CD14-positive monocyte (primary cell): ENCODE data around the gene SETD1A. TPM values are rescaled to one million over a fixed set of nuclear protein-coding genes. Genes with fewer than 3 reads are reported as not detected.

ENCODE experiments used
- DNase-seq, 3 donors: peaks; one replicate each; pipeline ENCODE4 v3.0.0-alpha.2; 2011 to 2022
- H2AFZ ChIP-seq: 2 replicates; pipeline ENCODE4 v1.6.0; 2012; ENCODE audit warnings: mild to moderate bottlenecking, low read depth, low read length, inconsistent platforms; ENCODE audit not compliant: insufficient read depth, poor library complexity, severe bottlenecking
- H3K27ac ChIP-seq, 2 donors: 1 replicate in 1 of 2; 2 replicates in 1 of 2; pipeline ENCODE4 v1.5.1; 2012 to 2013; ENCODE audit warnings: low read length in 2 of 2, control low read depth in 1 of 2, inconsistent platforms in 1 of 2, low read depth in 1 of 2, mild to moderate bottlenecking in 1 of 2
- H3K27me3 ChIP-seq, 2 donors: one replicate each; pipeline versions ENCODE4 v1.6.0 to v1.6.1; 2011 to 2013; ENCODE audit warnings: low read length in 2 of 2; ENCODE audit not compliant: control insufficient read depth in 2 of 2, insufficient read depth in 2 of 2
- H3K36me3 ChIP-seq, 2 donors: replicated peaks in 1 of 2; 1 replicate in 1 of 2; 2 replicates in 1 of 2; pipeline versions ENCODE4 v1.5.1 to v1.6.1; 2012 to 2013; ENCODE audit warnings: low read length in 2 of 2, control low read depth in 1 of 2, inconsistent platforms in 1 of 2, mild to moderate bottlenecking in 1 of 2; ENCODE audit not compliant: insufficient read depth in 2 of 2, control insufficient read depth in 1 of 2
- H3K4me1 ChIP-seq, 2 donors: 1 replicate in 1 of 2; 2 replicates in 1 of 2; pipeline versions ENCODE4 v1.5.1 to v1.6.1; 2012 to 2013; ENCODE audit warnings: low read length in 2 of 2, control low read depth in 1 of 2, inconsistent platforms in 1 of 2, mild to moderate bottlenecking in 1 of 2, moderate library complexity in 1 of 2; ENCODE audit not compliant: insufficient read depth in 2 of 2, control insufficient read depth in 1 of 2
- H3K4me2 ChIP-seq: replicated peaks from 2 replicates; pipeline ENCODE3; 2012; ENCODE audit warnings: low read length, moderate library complexity, mild to moderate bottlenecking; ENCODE audit not compliant: poor library complexity, severe bottlenecking; ENCODE audit errors: extremely low read depth
- H3K4me3 ChIP-seq, 3 experiments: fragments of 200-600 bp in 1 of 3; sonication (generic) in 1 of 3; replicated peaks in 1 of 3; 1 replicate in 2 of 3; 2 replicates in 1 of 3; pipeline ENCODE4 v1.5.1; 2011 to 2013; ENCODE audit warnings: low read length in 3 of 3, mild to moderate bottlenecking in 3 of 3, control low read depth in 2 of 3, low read depth in 2 of 3, inconsistent platforms in 1 of 3, moderate library complexity in 1 of 3
- H3K79me2 ChIP-seq: 2 replicates; pipeline ENCODE4 v1.6.0; 2012; ENCODE audit warnings: mild to moderate bottlenecking, control low read depth, inconsistent platforms, low read length, moderate library complexity; ENCODE audit not compliant: insufficient read depth
- H3K9ac ChIP-seq: 2 replicates; pipeline ENCODE4 v1.6.0; 2017; ENCODE audit warnings: low read length, mild to moderate bottlenecking; ENCODE audit not compliant: insufficient read depth, poor library complexity, severe bottlenecking
- H3K9me3 ChIP-seq, 2 donors: replicated peaks in 1 of 2; 1 replicate in 1 of 2; 2 replicates in 1 of 2; pipeline versions ENCODE4 v1.5.1 to v1.6.1; 2012 to 2013; ENCODE audit warnings: low read length in 2 of 2, control low read depth in 1 of 2; ENCODE audit not compliant: control insufficient read depth in 1 of 2, insufficient read depth in 1 of 2
- H4K20me1 ChIP-seq: 2 replicates; pipeline ENCODE4 v1.6.0; 2012; ENCODE audit warnings: mild to moderate bottlenecking, low read length, control low read depth, moderate library complexity; ENCODE audit not compliant: insufficient read depth
- H3K27ac Mint-ChIP-seq, 7 donors: one replicate each; pipeline ENCODE4 v1.8.0; 2020; ENCODE audit warnings: mild to moderate bottlenecking in 7 of 7, mixed read lengths in 7 of 7, moderate library complexity in 6 of 7, inconsistent platforms in 2 of 7
- H3K27me3 Mint-ChIP-seq, 3 donors: one replicate each; pipeline ENCODE4 v1.8.0; 2021 to 2022; ENCODE audit warnings: low read depth in 3 of 3, mild to moderate bottlenecking in 3 of 3, mixed read lengths in 3 of 3, moderate library complexity in 3 of 3, inconsistent platforms in 1 of 3
- H3K36me3 Mint-ChIP-seq, 2 donors: one replicate each; pipeline ENCODE4 v1.8.0; 2020; ENCODE audit warnings: mixed read lengths in 2 of 2, inconsistent platforms in 1 of 2, mild to moderate bottlenecking in 1 of 2
- H3K4me1 Mint-ChIP-seq: one replicate; pipeline ENCODE4 v1.8.0; 2020; ENCODE audit warnings: mild to moderate bottlenecking, mixed read lengths
- H3K4me3 Mint-ChIP-seq, 2 donors: one replicate each; pipeline ENCODE4 v1.8.0; 2020; ENCODE audit warnings: mild to moderate bottlenecking in 2 of 2, mixed read lengths in 2 of 2, moderate library complexity in 1 of 2
- H3K9me3 Mint-ChIP-seq, 7 donors: one replicate each; pipeline ENCODE4 v1.8.0; 2020 to 2022; ENCODE audit warnings: mixed read lengths in 7 of 7, mild to moderate bottlenecking in 6 of 7, moderate library complexity in 6 of 7, inconsistent platforms in 2 of 7
- WGBS: methylation state at CpG from one replicate; pipeline ENCODE4 v1.1.5; 2013; ENCODE audit warnings: missing lambda C conversion rate; ENCODE audit not compliant: insufficient coverage; 5-methylcytosine and 5-hydroxymethylcytosine counted together
- intact Hi-C, 2 donors: fragments of 100-400 bp; cut with micrococcal nuclease; formaldehyde crosslinking; loops; one replicate each; pipeline versions ENCODE4 v1.15.0 to v1.15.1; 2023
- polyA plus RNA-seq, 3 donors: library from polyadenylated mRNA; depleted of rRNA in 1 of 3; unstranded in 2 of 3; stranded (reverse) in 1 of 3; fragments of 300-500 nt in 2 of 3; fragments of >200 nt in 1 of 3; fragmentation: Illumina TruSeq in 2 of 3; gene quantifications; 1 replicate in 2 of 3; 2 replicates in 1 of 3; pipeline ENCODE4 v1.2.3, GENCODE V29; 2012 to 2021
- TF ChIP-seq, protein P1 (sequence below): fragments of 200-600 bp; IDR thresholded peaks from one replicate; pipeline ENCODE4 v1.8.0; 2022; ENCODE audit warnings: antibody characterized with exemption, mild to moderate bottlenecking

Gene SETD1A
- polyA plus RNA-seq, 3 donors = 0.16 to 6.6 (median 1.3) TPM

DNA sequence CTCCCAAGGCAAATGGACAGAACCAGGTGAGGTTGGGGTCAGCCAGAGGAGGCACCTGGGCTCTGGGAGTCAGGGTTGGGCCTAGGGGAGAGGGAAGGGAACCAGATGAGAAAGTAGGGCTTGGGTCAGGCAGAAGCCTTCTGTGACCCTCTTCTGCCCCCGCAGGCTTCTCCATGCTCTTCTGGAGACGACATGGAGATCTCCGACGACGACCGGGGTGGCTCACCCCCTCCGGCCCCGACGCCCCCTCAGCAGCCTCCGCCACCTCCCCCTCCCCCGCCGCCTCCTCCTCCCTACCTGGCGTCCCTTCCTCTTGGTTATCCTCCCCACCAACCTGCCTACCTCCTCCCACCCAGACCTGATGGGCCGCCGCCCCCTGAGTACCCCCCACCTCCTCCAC is 7.9 kb downstream of the SETD1A start:
- Histone ChIP-seq H3K79me2 (peaks cover 3% of the 10 kb centered on the region), H3K4me2 (no peak overlapping the region), H3K4me1 (no peaks in the 10 kb centered on the region), H4K20me1 (peaks cover 13% of the 10 kb centered on the region), H3K4me3 (no peak overlapping the region), H2AFZ (no peak overlapping the region), H3K36me3 (peaks cover 86 to 93% of the 10 kb centered on the region in 2 donors), H3K9ac (no peak overlapping the region), H3K9me3 (no peaks in the 10 kb centered on the region), H3K27ac (no peak overlapping the region), H3K27me3 (no peaks in the 10 kb centered on the region)
- no peak for DNase-seq
- WGBS = 97% methylated on average over 12 of the region's 15 CpGs
- Mint-ChIP-seq H3K27me3 (peaks cover 0 to 8% (median 0%) of the 10 kb centered on the region in 3 donors), H3K9me3 (no peaks in the 10 kb centered on the region), H3K36me3 (peaks cover 74 to 95% of the 10 kb centered on the region in 2 donors), H3K4me3 (no peak overlapping the region), H3K4me1 (peaks cover 4% of the 10 kb centered on the region), H3K27ac (no peak overlapping the region)
- TF ChIP-seq, protein P1, sequence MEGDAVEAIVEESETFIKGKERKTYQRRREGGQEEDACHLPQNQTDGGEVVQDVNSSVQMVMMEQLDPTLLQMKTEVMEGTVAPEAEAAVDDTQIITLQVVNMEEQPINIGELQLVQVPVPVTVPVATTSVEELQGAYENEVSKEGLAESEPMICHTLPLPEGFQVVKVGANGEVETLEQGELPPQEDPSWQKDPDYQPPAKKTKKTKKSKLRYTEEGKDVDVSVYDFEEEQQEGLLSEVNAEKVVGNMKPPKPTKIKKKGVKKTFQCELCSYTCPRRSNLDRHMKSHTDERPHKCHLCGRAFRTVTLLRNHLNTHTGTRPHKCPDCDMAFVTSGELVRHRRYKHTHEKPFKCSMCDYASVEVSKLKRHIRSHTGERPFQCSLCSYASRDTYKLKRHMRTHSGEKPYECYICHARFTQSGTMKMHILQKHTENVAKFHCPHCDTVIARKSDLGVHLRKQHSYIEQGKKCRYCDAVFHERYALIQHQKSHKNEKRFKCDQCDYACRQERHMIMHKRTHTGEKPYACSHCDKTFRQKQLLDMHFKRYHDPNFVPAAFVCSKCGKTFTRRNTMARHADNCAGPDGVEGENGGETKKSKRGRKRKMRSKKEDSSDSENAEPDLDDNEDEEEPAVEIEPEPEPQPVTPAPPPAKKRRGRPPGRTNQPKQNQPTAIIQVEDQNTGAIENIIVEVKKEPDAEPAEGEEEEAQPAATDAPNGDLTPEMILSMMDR = no peak
- intact Hi-C loops = no loop called here

DNA sequence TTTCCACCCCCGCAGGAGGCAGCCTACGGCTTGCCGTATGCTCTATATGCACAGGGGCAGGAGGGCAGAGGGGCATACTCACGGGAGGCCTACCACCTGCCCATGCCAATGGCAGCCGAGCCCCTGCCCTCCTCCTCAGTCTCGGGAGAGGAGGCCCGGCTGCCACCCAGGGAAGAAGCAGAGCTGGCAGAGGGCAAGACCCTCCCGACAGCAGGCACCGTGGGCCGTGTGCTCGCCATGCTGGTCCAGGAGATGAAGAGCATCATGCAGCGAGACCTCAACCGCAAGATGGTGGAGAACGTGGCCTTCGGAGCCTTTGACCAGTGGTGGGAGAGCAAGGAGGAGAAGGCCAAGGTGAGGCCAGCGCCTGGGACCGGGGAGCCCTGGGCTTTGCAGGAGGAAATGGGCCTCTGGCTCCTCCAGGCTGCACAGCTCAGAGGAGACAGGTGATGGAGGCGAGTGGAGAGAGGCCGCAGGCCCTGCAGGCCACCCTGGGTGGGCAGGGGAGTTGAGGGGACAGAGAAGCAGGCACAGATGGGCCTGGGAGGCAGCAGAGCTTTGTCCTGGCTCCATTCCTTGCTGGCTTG is 8.6 kb downstream of the SETD1A start:
- Histone ChIP-seq H3K4me3 (no peak overlapping the region), H3K79me2 (peaks cover 1% of the 10 kb centered on the region), H3K9me3 (no peaks in the 10 kb centered on the region), H3K4me2 (no peak overlapping the region), H2AFZ (no peak overlapping the region), H3K4me1 (no peaks in the 10 kb centered on the region), H3K27me3 (no peaks in the 10 kb centered on the region), H4K20me1 (peaks cover 13% of the 10 kb centered on the region), H3K9ac (no peak overlapping the region), H3K27ac (no peak overlapping the region), H3K36me3 (peaks cover 87 to 93% of the 10 kb centered on the region in 2 donors)
- TF ChIP-seq, protein P1 = no peak
- Mint-ChIP-seq H3K9me3 (no peaks in the 10 kb centered on the region), H3K4me3 (no peak overlapping the region), H3K36me3 (peaks cover 75 to 95% of the 10 kb centered on the region in 2 donors), H3K4me1 (peaks cover 4% of the 10 kb centered on the region), H3K27me3 (peaks cover 0 to 8% (median 0%) of the 10 kb centered on the region in 3 donors), H3K27ac (peak overlapping the region in 2 of 7 donors; percentile 16 to 34)
- WGBS = 97% methylated on average over 19 of the region's 19 CpGs
- DNase-seq = no peak
- intact Hi-C loops = no loop called here
